OCI-LY1 (cell line): ENCODE data around the gene SMIM31.

Experiments used
- EZH2 ChIP-seq: fragments of 200-600 bp; sonication (generic), shearing (Covaris generic); IDR thresholded peaks from 2 replicates; pipeline ENCODE4 v1.8.0; 2017; ENCODE audit warnings: borderline replicate concordance, mixed run types, mild to moderate bottlenecking, antibody characterized with exemption, low read length, moderate library complexity, mixed read lengths
- TF ChIP-seq, protein P1 (sequence below): fragments of 200-600 bp; sonication (generic), shearing (Covaris generic); IDR thresholded peaks from 2 replicates; pipeline ENCODE4 v1.5.1; 2017; ENCODE audit warnings: mild to moderate bottlenecking, antibody characterized with exemption, low read length, moderate library complexity, mixed read lengths

DNA sequence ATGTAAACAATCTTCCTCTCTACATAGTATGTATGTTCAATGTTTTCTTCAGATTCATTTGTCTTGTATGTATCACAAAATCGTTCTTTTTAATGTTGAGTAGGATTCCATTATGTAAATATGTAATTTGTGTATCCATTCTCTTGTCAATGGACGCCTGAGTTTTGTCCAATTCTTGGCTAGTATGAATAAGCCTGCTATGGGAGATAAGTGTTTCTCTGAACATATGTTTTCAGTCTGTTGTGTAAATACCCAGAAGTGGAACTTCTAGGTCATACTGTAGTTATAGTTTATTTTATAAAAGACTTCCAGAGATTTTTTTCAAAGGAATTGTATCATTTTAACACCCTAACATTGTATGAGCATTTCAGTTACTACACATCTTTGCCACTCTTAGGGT lies 2.8 kb downstream of the SMIM31 start:
- TF ChIP-seq, protein P1, sequence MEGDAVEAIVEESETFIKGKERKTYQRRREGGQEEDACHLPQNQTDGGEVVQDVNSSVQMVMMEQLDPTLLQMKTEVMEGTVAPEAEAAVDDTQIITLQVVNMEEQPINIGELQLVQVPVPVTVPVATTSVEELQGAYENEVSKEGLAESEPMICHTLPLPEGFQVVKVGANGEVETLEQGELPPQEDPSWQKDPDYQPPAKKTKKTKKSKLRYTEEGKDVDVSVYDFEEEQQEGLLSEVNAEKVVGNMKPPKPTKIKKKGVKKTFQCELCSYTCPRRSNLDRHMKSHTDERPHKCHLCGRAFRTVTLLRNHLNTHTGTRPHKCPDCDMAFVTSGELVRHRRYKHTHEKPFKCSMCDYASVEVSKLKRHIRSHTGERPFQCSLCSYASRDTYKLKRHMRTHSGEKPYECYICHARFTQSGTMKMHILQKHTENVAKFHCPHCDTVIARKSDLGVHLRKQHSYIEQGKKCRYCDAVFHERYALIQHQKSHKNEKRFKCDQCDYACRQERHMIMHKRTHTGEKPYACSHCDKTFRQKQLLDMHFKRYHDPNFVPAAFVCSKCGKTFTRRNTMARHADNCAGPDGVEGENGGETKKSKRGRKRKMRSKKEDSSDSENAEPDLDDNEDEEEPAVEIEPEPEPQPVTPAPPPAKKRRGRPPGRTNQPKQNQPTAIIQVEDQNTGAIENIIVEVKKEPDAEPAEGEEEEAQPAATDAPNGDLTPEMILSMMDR = no peak
- TF ChIP-seq EZH2 = no peak
